GM21390 (cell line): ENCODE data around the gene C1orf52.

Experiments
- ATAC-seq: cut with Tn5 transposase; IDR thresholded peaks from one replicate; pipeline ENCODE4 v1.9.1; 2021; ENCODE audit not compliant: unreplicated experiment

C1orf52 gene

DNA sequence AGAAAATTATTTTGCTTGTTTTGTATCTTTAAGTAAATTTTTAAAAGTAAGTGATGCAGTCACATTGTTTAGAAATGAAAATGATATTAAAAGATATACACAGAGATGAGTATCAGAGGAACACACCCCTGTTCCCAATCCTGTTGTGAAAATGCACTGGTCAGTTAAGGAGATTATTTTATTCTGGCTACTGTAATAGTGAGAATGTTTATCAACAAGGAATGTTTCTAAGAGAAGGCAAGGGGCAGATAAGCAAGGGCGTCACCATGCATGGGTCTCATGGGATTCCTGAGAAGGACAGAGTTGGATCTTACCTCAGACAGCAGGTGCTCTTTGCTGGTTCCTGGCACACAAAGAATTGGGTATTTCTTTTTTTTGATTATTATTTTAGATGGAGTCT lies 21.8 kb downstream of the C1orf52 start:
- ATAC-seq, result no peak

DNA sequence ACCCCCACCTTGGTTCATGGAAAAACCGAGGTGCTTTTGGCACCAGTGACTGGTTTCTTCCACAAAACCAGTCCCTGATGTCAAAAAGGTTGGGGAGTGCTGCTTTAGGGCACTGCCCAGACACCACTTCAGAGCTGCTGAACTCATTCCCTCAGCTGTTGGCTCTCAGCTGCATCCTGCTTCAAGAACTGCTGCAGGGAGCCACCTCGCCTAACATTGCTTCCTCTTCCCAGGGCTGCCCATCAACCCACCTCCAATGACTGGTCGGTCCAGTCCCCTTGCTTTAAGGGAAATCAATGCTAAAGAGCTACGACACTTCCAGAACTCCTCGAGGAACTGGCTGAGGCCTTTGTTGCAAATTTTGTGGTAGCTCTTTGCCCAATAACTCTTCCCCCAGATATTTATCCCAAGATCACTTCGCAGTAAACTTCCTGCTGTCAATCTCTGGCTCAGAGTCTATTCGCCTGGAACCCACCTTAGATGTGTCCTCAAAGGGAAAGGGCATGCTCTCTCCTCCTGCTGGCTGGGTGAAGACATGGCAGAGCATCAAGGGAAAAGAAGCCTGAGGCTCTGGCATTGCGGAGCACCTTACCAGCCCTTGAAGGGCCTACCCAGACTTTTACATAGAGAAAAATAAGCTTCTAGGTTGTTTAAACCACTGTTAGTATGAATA lies 29.0 kb downstream of the C1orf52 start:
- no peak for ATAC-seq

DNA sequence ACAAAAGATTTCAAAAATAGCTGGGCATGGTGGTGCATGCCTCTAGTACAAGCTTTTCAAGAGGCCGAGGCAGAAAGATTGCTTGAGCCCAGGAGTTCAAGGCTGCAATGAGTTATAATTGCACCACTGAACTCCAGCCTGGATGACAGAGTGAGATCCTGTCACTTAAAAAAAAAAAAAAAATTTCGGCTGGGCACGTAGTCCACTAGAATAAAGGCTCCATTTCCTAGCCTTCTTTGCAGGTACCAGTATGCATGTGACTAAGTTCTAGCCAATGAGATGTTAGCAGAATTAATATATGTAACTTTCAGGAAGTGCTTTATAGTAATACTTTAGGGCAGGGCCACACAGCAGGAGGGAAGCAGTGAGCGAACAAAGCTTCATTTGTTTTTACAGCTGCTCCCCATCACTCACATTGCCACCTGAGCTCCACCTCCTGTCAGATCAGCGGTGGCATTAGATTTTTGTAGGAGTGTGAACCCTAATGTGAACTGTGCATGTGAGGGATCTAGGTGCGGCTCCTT lies 29.8 kb downstream of the C1orf52 start:
- ATAC-seq, result no peak

DNA sequence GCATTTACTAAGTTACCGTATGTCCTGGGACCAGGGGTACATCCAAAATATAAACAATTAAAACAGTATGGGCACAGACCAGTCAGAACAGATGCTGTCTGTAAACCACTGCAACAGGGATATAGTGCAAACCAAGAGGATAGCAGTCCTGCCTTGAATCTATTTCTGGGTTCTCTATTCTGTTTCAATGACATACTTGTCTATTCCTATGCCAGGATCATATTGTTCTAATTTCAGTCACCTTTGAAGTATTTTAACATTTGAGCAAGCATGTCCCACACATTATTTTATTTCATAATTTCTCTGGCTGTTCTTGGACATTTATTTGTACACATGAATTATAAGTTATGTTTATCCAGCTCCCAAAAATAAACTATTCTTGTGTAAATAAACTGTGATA lies 30.5 kb downstream of the C1orf52 start:
- ATAC-seq, result no peak

DNA sequence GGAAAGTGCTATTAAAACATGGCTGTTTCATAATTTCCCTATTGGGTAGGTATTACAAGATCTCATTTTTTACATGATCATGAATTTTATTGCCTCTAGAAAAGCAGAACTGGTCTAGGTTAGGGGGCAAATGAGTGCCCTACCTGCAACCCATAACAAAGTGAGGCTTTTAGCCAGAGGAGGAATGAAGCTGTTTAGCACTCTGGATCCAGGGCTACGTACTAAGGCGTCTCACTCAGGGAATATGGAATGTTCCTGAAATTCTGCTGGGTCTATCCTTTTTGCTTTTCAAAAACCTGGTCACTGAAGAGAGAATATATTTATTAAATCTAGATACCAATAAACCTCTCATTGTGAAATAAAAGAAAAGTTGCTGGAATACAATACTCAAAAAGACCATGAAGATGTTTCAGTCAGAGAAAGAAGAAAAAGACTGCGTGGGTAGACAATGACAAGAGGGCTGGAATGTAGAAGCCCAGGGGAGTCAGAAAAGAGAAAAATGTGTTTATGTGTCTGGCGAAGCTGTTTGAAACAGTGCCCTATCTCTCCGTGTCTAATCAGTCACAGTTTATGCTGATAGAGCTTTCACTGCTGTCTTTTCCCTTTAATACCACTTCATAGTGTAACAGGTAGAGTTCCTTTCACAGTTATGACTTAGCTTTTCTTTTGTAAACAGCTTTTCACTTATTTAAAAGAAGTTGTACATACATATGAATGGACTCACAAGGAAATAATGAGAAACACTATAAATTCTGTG lies 33.7 kb downstream of the C1orf52 start:
- ATAC-seq, result no peak

DNA sequence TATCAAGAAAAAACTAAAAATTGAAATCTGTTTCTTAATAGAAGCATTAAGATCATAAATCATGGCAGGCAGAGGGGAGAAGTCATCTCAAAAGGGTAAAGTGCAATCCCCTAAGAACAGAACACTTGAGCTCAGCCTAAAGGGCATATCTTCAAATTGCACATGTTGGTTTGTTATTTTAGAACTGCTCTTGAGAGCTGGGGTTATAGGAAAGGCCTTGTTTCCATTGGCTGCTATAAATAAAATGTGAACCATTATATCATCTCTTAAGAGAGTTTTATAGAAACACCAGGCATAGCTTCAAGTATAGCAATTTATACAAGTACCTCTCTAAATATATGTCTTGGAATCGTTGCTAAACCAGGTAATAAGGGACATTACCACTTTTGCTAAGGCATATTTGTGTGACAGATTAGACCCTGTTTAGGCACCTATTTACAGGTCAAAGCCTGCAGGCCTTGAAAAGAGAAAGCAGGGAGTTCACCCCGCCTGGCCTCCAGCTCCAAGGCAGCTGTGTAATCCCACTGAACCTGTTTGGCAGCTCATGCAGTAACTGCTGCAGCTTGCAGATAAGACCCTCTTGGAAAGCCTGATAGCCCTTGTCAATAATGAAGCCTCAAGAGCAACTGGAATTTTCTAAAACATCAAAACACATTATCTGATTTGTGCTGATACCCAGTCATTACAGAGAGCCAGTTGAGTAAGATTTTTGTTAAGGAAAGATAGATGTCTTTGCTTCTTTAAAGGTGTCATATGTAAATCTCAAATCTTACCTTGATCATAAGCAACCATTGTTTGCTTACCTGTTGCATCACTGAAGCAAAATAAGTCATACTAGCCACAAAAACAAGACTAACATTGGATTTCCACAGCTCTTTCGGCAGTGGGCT lies 34.5 kb downstream of the C1orf52 start:
- ATAC-seq, result no peak

DNA sequence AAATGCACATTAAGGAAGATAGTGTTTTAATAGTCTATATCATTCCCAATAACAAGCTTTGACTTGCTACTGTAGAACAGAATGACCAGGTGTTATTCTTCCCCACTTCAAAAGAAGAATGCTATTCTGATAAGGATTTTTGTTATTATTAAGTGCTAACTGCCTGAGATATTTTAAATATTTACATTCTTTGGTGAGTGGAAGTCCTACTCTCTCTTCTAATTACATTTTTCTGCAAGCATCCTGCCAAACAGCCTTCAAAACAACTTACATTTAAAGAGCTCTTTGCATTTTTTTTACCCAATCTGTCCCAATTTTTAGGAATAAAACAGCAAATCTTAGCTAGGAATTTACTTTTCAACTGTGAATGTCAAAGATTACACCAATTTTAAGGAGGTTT lies 35.2 kb downstream of the C1orf52 start:
- no peak for ATAC-seq

DNA sequence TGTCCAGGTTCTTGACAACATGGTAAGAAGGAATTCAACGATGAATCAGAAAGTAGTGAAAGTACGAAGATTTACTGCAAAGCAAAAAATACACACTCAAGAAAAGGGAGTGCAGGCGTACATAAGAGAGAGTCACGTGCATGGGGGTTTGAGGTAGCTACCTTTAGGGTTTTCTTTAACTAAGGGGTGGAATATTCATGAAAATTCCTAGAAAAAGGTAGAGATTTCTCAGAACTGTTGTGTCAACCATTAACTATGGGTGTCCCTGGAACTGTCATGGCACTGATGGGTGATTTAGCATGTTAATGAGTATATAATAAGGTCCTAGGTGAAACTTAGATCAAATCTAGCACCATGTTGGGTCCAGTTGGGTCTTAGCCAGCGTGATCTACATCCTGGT lies 36.1 kb downstream of the C1orf52 start:
- no peak for ATAC-seq

DNA sequence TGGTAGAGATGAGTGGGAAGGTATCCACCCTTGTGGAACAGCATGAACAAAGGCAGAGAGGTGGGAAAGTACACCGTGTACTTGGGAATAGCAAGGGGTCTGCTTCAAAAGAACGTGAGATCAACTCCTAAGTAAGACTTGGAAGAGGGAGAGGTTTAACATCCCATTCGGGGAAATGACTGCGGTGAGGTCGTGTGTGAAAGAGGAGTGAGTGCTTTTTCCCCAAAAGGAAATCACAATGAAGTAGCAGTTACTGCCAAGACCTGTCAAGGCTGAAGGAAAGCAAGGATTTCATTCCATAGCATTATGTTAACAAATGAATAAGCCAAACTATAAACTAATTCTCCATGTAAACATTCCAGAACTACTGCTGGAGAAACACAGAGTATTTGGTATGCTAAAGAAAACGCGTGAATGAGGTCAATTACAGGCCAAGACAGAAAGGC lies 38.7 kb downstream of the C1orf52 start:
- ATAC-seq, result no peak

DNA sequence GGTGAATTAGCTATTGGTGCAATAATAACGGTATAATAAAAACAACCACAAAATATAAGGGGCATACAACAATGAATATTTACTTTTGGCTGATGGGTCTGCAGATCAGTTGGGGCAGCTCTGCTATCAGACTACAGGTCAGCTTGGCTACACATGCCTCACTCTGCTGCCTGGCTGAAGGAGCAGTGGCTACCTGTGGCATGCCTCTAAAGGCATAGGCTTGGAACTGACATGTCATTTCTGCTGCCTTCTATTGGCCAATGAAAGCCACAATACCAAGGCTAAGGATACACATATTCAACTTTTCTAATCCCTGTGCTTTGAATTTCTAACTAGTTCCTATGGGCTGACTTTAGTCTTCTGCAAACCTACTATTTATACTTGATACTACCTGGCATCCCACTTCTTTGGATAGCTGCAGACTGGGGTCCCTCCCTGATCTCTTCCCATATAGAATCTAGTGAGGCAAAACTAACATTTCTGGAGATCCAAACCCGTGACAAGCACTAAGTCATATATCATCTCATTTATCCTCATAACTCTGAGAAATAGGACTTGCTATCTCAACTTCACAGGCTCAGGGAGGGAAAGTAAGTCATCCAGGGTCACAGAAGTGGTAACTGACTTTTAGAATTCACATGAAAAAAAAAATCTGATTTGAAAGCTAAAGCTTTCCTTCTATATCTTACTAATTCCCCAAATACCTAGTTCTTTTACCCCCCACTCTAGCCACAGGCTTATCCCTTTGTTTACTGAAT lies 39.4 kb downstream of the C1orf52 start:
- ATAC-seq, result no peak

DNA sequence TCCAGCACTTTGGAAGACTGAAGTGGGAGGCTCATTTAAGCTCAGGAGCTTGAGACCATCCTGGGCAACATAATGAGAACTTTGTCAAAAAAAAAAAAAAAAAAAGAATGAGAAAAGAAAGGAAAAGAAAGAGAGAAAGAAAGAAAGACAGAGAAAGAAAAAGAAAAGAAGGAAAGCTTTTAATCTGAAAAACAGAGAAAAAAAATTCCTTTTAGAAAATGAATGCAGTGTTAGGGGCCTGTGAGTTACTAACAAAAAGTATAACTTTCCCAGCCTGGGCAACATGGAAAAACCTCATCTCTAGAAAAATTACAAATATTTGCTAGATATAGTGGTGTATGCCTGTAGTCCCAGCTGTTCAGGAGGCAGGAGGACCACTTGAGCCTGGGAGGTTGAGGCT lies 42.8 kb downstream of the C1orf52 start:
- ATAC-seq, result no peak

DNA sequence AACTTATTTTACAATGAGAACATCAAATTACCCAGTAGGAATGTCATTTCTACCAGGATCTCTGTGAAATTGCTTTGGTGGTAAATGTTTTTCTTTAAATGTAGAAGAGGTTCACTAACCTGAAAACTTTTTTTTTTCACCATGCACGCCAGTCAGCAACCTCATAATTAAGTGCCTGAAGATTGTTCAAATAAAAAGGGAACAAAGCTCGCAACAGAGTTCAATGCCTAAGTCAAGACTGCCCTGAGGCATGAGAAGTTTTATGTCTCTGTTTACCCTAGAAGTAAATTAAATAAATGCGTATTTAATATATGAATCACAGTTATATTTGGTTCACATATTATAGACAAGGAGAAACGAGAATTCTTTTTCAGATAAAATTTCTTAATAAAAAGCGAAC lies 44.8 kb downstream of the C1orf52 start:
- ATAC-seq, result no peak

DNA sequence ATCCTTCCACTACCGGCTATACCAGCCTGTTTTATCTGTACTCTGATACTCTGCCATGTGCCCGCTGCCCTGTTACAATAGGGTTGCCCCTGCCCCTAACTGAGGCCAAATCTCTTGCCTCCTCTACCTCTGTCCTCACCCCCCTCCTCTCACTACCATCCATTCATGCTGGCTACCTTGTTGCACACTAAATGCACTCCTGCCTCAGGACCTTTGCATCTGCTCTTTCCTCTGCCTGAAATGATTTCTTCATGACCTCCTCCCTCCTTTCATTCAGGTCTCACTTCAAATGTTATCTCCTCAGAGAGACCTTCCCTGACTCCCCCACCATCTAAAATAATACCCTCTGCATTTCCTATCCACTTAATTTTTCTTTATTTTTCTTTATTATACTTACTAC lies 51.0 kb downstream of the C1orf52 start:
- ATAC-seq, result no peak

DNA sequence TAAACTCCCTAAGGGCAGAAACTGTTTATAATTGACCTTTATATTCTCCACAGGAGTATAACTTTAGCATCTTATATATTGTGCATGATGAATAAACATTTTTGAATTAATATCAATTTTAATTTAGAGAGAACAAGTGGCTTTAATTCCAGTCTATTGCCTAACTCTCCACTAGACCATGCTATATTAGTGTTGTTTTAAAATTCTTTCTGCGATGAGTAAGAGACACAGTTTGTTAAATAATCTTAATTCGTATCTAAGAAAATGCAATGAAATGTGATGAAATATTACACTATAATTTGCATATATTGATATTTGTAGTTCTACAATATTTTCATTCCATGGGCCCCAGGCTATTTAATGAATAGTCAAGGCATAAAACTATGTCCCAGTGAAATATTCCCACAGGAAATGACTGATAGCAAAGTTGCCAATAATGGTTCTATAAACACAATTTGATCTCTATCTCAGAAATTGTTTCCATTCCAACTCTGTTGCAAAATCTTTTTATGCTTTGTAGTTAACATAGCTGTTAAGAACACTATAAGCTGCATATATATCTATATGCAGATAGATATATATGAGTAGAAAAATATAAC lies 55.8 kb downstream of the C1orf52 start:
- no peak for ATAC-seq

DNA sequence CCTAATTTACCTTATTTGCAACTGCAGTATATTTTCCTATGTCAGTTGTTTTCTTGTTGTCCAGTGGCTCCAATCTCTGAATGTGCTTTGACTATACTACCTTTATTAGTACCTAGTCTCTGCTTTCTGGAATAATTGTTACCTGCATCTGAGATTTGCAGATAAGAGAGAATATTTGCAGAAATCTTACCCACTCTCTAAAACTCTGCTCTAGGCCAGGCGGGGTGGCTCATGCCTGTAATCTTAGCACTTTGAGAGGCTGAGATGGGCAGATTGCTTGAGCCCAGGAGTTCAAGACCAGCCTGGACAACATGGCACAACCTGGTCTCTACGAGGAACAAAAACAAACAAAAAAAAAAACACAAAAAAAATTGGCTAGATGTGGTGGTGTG lies 56.6 kb downstream of the C1orf52 start:
- ATAC-seq, result no peak

DNA sequence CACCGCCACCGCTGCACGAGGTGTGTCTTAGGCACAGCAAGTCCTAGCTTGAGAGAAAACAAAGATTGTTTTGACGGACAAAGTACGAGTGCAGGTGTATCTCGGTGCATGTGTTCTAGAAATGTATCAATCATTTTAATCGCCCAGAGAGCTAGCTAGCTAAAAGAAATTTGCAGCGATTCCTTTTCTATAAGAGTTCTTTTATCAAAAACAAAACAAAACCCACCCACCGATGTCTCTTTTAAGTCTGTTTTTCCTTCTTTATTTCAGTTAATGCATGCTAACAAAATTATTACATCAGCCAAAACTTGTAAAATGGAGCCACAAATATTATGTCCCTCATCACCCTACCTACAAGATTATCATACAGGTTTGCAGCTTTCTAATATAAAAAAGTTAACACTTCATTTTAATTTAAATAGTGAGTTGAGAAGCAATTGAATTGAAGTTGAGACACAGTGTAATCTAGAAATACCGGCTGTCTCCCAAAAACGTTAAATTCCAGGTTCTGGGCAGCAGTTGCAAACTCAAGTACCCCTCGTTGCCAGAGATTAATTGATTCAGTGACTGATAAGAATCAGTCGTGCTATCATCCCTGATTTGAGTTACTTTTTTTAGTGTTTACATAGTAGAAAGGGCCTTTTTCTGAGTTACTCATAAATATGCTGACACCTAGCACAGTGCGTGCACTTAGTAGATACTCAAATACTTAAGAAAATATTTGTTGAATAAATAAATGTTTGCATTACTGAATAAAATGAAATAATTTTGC lies 57.2 kb downstream of the C1orf52 start:
- peak; percentile 5 for ATAC-seq

DNA sequence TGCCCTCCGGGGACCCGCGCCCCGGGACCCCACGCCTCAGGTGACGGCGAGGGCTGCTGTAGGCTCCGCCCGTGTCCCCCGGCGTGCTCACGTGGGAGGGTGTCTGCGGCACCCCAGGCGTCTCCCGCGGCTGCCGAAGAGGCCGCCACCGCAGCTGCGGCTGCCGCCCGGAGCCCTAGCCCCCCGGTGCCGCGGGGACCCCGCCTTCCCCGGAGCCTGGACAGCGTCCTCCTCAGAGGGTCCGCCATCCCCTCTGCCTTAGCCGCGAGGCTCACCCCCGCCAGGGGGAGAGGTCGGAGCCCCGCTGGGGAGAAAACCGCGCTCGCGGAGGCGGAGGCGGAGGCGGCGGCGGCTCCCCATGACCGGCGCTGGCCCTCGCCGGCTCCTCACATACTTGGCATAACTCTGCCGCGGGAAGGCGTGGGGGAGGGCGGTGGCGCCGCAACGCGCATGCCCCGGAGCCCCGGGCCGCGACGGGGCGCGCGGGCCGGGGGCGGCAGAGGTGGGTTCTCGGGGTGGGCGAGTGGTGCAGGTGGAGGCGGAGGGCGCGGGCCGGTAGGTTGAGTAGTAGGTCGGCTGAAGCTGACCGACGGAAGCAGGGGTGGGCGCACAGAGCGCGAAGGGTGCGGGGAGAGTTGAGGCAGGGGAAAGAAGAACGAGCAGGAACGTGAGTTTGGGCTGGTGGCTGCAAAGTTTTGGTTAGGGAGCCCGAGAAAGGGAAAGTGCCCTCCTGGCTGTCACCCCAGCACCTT lies 57.9 kb downstream of the C1orf52 start:
- ATAC-seq, result peak; percentile 49

DNA sequence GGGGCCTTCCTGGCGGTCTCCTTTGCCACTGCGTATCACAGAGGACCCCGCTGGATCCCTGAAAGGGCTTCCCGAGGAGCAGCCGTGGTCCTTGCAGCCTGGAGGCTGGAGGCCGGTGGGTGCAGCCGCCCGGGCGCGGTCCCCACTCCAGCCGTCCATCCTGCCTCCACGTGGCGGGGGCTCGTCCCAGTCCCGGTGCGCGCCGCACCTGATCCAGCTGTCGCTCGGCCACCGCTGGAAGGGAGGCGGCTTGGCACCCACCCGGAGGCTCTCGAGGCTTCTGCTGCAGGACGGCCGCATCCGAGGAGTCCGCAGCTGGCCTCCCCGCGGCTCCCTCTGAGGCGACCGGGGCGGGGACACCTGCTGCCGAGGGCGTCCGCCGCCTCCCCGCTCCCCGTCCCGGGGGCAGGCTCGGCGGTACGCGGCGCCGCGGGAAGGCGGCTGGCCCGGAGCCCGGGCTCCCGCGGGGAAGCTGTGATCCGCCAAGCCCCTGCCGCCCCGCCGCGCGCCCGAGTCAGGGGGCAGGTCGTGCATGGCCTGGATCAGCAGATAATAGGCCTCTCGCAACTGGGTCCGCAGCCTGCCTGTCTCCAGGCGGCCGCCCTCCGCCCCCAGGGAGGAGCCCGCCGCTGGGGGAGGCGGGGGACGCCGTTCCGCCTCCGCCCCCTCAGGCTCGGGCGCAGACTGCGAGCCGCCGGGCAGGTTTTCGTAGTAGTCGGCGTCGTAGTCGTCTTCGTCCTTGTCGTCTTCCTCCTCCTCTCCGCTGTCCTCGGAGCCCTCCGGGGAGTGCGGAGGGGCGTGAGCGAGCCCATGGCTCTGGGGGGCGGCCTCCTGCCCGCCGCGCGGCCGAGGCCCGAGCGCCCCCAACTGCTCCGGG lies 58.8 kb downstream of the C1orf52 start, which contains the start of gene SYDE2:
Gene SYDE2 (minus strand): TSS at position 554 of the 877 bp plus-strand sequence. CDS start 20 bp downstream, at position 534.
- peak; percentile 80 for ATAC-seq
